GM18867 (cell line): ENCODE data around the gene ARHGEF1.
"Not testable (repeated sequence)": the region's sequence is repeated elsewhere in the genome, so short reads cannot be mapped to it uniquely, and the experiment has no call there.

Experiments used
- ATAC-seq: cut with Tn5 transposase; IDR thresholded peaks from one replicate; pipeline ENCODE4 v1.9.1; 2021; ENCODE audit warnings: mild to moderate bottlenecking, moderate library complexity; ENCODE audit not compliant: unreplicated experiment

Gene ARHGEF1

GRCh38 chr19:41929536-41930071 is 46.6 kb downstream of the ARHGEF1 start:
- no peak for ATAC-seq

GRCh38 chr19:41930322-41930722 is 47.3 kb downstream of the ARHGEF1 start:
- no peak for ATAC-seq

- no peak for ATAC-seq
Measured at GRCh38 chr19:41930926-41931592, 48.1 kb downstream of the ARHGEF1 start.

GRCh38 chr19:41932259-41932719 is 49.3 kb downstream of the ARHGEF1 start:
- no peak for ATAC-seq

- ATAC-seq: no peak
Measured at GRCh38 chr19:41932720-41933332, 49.8 kb downstream of the ARHGEF1 start.

GRCh38 chr19:41933693-41934426 is 50.9 kb downstream of the ARHGEF1 start:
- no peak for ATAC-seq

- ATAC-seq: no peak
Measured at GRCh38 chr19:41934849-41935374, 51.9 kb downstream of the ARHGEF1 start.

GRCh38 chr19:41935760-41936415 is 52.9 kb downstream of the ARHGEF1 start:
- no peak for ATAC-seq

GRCh38 chr19:41936416-41936850 is 53.4 kb downstream of the ARHGEF1 start:
- ATAC-seq: no peak

GRCh38 chr19:41936961-41937360 is 54.0 kb downstream of the ARHGEF1 start:
- no peak for ATAC-seq

GRCh38 chr19:41937525-41938468 is 54.8 kb downstream of the ARHGEF1 start:
- no peak for ATAC-seq

GRCh38 chr19:41939209-41939608 is 56.2 kb downstream of the ARHGEF1 start:
- not testable (repeated sequence) for ATAC-seq

GRCh38 chr19:41939861-41940730 is 57.1 kb downstream of the ARHGEF1 start:
- no peak for ATAC-seq

- ATAC-seq: no peak
Measured at GRCh38 chr19:41940731-41941409, 57.9 kb downstream of the ARHGEF1 start.

GRCh38 chr19:41941410-41942202 is 58.6 kb downstream of the ARHGEF1 start:
- no peak for ATAC-seq

- no peak for ATAC-seq
Measured at GRCh38 chr19:41944336-41944735, 61.4 kb downstream of the ARHGEF1 start.

GRCh38 chr19:41945135-41945766 is 62.3 kb downstream of the ARHGEF1 start:
- ATAC-seq: peak; percentile 82
